ENCODE data around the gene CWF19L1.

Gene CWF19L1

GRCh38 chr10:100245484-100246220 is 21.8 kb downstream of the CWF19L1 start:
- no peak for DNase-seq

- DNase-seq, result no peak
Measured at GRCh38 chr10:100239851-100240250, 27.6 kb downstream of the CWF19L1 start.

- DNase-seq, result no peak
Measured at GRCh38 chr10:100238429-100238828, 29.0 kb downstream of the CWF19L1 start.

GRCh38 chr10:100232101-100232500 is 35.3 kb downstream of the CWF19L1 start:
- no peak for DNase-seq

- no peak for DNase-seq
Measured at GRCh38 chr10:100229819-100230422, 37.5 kb downstream of the CWF19L1 start.

GRCh38 chr10:100223879-100224278 is 43.6 kb downstream of the CWF19L1 start:
- DNase-seq, result no peak

- no peak for DNase-seq
Measured at GRCh38 chr10:100222529-100222928, 44.9 kb downstream of the CWF19L1 start.

GRCh38 chr10:100216006-100216405 is 51.4 kb downstream of the CWF19L1 start:
- no peak for DNase-seq

GRCh38 chr10:100209303-100209702 is 58.1 kb downstream of the CWF19L1 start:
- DNase-seq, result no peak

- DNase-seq, result no peak
Measured at GRCh38 chr10:100208276-100208675, 59.2 kb downstream of the CWF19L1 start.

- DNase-seq, result no peak
Measured at GRCh38 chr10:100204370-100204769, 63.1 kb downstream of the CWF19L1 start.

- no peak for DNase-seq
Measured at GRCh38 chr10:100201549-100201948, 65.9 kb downstream of the CWF19L1 start.

GRCh38 chr10:100194711-100195110 is 72.7 kb downstream of the CWF19L1 start:
- no peak for DNase-seq

GRCh38 chr10:100192350-100192749 is 75.1 kb downstream of the CWF19L1 start:
- no peak for DNase-seq

- peak; percentile 68 for DNase-seq
Measured at GRCh38 chr10:100186253-100187212, 80.9 kb downstream of the CWF19L1 start.

- peak; percentile 93 for DNase-seq
Measured at GRCh38 chr10:100185364-100186252, 81.8 kb downstream of the CWF19L1 start, which contains the start of gene ERLIN1. Gene ERLIN1, minus strand, starts transcription at chr10:100186029. Its CDS starts 403 bp downstream, at chr10:100185626.

GRCh38 chr10:100184840-100185239 is 82.6 kb downstream of the CWF19L1 start:
- peak; percentile 70 for DNase-seq

- no peak for DNase-seq
Measured at GRCh38 chr10:100184426-100184825, 83.0 kb downstream of the CWF19L1 start.

- peak; percentile 42 for DNase-seq
Measured at GRCh38 chr10:100183481-100183880, 84.0 kb downstream of the CWF19L1 start.

GRCh38 chr10:100182908-100183307 is 84.5 kb downstream of the CWF19L1 start:
- DNase-seq, result no peak
